Raji (cell line): ENCODE results near the gene PSKH1.

Experiments
- POLR2A ChIP-seq: IDR thresholded peaks from 2 replicates; pipeline ENCODE4 v1.6.1; 2011; ENCODE audit warnings: low read depth, low read length, control low read depth; ENCODE audit not compliant: insufficient read depth

PSKH1 gene

DNA sequence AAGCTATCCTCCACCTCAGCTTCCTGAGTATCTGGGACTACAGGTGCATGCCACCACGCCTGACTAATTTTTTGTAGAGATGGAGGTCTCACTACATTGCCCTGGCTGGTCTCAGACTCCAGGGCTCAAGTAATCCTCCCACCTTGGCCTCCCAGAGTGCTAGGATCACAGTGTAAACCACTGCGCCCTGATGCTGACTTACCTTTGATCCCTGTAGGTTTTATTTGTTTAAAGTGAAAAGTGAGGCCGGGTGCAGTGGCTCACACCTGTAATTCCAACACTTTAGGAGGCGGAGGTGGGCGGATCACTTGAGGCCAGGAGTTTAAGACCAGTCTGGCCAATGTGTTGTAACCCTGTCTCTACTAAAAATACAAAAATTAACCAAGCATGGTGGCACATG, 8.7 kb downstream of the PSKH1 start:
- TF ChIP-seq POLR2A = no peak

DNA sequence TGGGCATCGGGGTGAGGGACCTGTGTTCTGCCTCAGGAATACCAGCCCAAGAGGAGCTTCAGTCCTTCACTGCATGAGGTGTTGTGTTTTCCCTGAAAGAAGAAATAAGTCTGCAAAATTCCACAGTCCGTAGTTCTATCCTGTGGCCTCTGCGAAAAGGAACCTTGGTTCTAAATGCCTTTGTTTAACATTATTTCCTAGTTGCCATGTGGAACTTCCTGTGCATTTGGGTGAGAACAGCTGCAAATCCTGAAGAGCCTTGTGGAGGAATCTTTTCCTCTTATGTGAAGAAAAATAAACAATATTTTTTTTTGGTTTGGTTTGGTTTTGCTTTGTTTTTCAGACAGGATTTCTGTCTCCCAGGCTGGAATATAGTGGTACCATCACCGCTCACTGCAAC, 9.8 kb downstream of the PSKH1 start:
- TF ChIP-seq POLR2A = no peak

GRCh38 chr16:67907397-67908180, 14.5 kb downstream of the PSKH1 start:
- TF ChIP-seq POLR2A = no peak

DNA sequence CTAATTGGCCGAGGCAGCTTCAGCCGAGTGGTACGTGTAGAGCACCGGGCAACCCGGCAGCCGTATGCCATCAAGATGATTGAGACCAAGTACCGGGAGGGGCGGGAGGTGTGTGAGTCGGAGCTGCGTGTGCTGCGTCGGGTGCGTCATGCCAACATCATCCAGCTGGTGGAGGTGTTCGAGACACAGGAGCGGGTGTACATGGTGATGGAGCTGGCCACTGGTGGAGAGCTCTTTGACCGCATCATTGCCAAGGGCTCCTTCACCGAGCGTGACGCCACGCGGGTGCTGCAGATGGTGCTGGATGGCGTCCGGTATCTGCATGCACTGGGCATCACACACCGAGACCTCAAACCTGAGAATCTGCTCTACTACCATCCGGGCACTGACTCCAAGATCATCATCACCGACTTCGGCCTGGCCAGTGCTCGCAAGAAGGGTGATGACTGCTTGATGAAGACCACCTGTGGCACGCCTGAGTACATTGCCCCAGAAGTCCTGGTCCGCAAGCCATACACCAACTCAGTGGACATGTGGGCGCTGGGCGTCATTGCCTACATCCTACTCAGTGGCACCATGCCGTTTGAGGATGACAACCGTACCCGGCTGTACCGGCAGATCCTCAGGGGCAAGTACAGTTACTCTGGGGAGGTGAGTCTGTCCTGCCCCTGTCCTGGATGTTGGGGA, 16.1 kb downstream of the PSKH1 start:
- TF ChIP-seq POLR2A = no peak

- no peak for TF ChIP-seq POLR2A
Observed at GRCh38 chr16:67910158-67910557, 17.1 kb downstream of the PSKH1 start.

DNA sequence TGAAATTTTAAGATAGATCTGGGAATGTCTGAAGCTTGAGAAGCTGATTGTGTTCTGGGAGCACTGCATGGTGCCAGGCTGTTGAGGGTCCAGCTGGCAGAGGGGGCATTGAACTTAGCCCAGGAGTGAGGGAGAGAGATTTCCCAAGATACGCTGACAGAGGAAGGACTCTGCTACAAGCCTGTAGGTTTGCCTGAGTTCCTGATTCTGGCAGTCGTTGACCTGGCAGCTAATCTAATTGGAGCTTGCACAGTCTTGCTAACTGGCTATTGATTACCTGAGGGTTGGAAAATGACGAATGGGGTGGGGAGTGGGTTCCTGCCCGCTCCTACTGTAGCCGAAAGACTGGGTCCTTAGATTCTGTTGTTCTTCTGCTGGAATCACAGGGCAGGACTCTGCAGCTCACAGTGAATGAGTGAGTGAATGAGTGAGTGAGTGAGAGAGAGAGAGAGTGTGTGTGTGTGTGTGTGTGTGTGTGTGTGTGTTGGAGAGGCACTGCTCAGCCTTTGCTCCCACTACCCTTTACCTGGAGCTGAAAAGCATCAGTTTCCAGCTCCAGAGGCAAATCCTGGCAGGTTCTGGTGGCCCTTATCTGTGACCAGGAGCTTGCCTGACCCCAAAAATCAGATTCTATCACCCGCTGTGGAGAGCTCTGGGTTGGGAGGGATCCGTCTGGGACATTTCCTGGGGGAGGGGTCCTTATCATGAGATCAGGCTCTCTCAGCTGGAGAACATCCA, 21.9 kb downstream of the PSKH1 start:
- no peak for TF ChIP-seq POLR2A

DNA sequence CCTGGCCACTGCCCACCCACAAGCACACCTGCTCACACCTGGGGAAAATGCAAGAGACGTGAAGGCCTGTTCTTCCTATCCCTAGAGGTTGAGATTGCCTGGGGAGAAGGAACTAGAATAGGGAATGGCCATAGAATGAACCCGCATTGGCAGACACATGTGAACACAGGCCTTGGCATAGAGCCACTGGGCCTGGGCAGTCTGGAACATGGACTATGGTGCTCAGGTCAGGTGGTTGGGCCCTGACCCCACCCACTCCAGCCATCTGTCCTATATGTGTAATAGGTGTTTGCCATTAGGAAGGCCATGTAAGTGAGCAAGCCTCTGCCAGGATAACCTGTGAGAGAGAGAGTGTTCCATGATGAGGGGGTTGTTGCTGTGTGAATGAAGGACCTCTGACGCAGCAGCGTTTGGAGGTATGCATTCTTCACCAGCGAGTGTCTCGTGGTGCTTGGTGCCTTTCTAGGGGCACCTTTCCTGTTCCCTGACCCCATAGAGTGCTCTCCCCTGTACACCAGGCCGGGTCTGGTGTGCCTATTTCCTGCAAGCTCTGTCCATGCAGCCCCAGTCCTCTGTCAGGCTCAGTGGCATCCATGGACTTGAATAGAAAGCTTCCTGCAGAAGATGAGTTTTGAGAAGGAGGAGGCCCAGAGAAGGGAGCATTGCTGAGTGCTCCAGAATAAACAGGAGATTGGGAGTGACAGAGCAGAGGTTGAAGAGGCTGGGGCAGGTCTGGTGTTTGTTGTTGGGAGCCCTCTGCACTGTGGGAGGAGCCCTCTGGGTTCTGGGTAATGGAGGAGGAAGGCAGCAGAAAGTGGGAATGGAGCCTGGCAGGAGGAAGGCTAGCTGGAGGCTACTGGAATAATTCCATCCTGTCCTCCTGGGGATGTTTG, 23.0 kb downstream of the PSKH1 start:
- TF ChIP-seq POLR2A = no peak

DNA sequence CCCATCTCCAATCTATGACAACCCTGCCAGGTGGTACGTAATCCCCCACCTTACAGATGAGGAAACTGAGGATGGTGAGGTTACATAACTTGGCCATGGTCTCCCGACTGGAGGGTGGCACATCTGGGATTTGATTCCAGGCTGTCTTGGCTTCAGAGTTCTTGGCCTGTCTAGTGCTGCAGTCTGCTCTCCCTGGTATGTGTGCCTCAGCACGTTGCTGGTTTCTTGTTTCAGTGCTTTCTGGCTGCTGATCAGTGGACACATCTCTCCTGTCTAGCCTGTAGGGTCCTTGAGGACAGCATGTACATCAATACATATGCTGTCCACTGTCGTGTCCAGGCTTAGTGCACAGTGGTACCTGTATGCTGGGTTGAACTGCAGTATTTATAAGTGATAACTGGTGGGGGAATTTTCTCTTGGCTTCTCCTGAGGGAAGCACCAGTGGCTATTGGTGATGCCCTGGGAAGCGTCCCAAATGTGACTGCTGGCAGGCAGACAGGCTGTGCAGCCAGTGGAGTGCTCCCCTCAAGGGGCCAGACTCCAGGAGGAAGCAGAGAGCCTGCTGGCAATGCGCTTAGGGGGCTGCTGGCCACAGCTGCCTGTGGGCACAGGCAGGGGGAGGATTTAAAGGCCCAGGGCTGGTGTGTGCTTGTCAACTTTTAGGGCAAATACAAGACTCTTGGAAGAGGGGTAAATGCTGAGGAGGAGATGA, 24.2 kb downstream of the PSKH1 start:
- no peak for TF ChIP-seq POLR2A

DNA sequence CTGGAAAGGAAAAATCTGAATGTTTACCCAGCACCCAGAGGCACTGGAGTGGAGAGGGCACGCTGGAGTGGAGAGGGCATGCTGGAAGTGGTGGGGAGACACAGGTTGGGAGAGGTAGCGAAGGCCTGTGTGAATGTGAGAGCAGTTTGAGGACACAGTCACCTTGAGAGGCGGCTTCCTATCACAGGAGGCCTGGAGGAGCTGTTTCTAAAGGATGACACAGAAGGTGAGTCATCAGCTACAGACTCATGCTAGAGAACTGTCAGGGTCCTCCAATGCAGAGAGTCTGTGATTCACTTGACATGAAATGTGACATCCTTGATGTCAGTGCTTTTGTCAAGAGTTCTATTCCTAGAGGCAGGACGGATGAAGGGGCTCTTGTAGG, 24.8 kb downstream of the PSKH1 start:
- no peak for TF ChIP-seq POLR2A

DNA sequence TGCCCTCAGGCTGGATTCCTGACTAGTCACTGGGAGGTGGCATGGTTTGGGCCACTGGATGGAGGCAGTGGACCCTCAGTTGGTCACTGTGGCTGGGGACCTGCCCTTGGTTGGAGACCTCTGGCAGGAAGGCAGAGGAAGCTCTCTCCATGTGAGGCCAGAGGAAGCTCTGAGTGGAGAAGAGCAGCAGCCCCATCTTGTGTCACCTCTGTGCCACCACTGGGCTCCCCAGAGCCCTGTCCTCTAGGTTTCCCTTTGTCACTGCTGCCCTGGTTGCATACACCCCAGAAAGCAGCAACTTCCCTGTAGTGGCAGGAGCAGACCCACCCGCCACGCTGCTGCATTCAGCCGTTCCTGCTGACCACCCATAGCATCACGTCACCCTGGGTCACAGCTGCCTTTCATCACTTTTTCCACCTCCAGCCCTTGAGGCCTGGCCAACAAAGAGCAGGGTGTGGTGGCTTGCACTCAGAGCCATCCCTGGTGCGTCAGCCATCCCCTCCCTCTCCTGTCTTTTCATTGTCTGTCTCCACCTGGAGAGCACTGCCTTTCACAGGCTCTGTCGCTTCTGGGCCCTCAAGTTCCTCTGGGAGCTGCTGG, 26.7 kb downstream of the PSKH1 start:
- no peak for TF ChIP-seq POLR2A

- TF ChIP-seq POLR2A = no peak
Observed at GRCh38 chr16:67922221-67922620, 29.2 kb downstream of the PSKH1 start.

GRCh38 chr16:67922740-67923139, 29.7 kb downstream of the PSKH1 start:
- TF ChIP-seq POLR2A = no peak

- TF ChIP-seq POLR2A = no peak
Observed at GRCh38 chr16:67923414-67924116, 30.5 kb downstream of the PSKH1 start.
